GM21381 (cell line): ENCODE results near the gene LSMEM2.
A peak's percentile ranks its signal among the peaks of the same experiment; 100 is the strongest.
"Not testable (repeated sequence)": the region's sequence is repeated elsewhere in the genome, so short reads cannot be mapped to it uniquely, and the experiment has no call there.

Source experiments
- ATAC-seq: cut with Tn5 transposase; IDR thresholded peaks from one replicate; pipeline ENCODE4 v1.9.1; 2021; ENCODE audit warnings: mild to moderate bottlenecking, moderate library complexity; ENCODE audit not compliant: unreplicated experiment

The LSMEM2 gene

GRCh38 chr3:50264383-50264963 lies 14.4 kb upstream of the LSMEM2 start:
- ATAC-seq: no peak

GRCh38 chr3:50264964-50265485 lies 13.9 kb upstream of the LSMEM2 start:
- no peak for ATAC-seq

GRCh38 chr3:50265571-50265970 lies 13.3 kb upstream of the LSMEM2 start:
- ATAC-seq: no peak

DNA sequence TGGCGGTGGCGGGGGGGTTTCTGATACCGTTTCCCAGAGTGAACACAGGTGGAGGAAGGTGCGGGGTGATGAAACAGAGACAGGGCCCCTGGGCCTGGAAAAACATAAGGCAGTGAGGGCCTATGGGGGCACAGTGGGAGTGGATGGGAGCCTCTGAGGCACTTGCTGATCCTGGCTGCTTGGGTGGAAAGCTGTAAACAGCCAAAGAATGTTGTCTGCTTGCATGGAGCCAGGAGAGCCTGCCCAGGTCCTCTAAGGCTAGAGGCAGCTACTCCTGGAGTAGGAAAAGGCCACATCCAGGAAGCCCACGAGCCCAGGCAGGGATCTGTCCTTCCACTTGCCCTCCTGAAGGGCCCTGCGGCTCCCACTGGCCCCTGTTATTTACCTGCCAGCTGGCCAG lies 12.9 kb upstream of the LSMEM2 start:
- ATAC-seq: no peak

DNA sequence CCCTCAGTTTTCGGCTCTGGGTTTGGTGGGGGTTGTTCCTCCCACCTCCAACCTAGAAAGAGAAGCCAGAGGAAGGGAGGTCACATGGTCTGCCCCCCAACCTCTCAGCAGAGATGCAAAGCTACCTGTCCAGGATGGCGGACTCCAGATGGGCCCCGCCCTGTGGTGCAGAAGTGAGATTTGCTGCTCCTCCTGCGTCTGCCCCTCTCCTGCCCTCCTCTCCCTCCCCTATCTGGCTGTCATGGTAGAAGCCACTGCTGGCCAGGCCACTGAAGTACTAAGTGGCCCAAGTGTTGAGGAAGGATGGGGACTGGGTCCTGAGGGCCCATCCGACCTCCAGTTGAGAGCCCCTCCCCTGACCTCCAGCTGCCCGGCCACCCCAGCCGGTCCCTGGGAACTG lies 12.1 kb upstream of the LSMEM2 start:
- ATAC-seq: no peak

DNA sequence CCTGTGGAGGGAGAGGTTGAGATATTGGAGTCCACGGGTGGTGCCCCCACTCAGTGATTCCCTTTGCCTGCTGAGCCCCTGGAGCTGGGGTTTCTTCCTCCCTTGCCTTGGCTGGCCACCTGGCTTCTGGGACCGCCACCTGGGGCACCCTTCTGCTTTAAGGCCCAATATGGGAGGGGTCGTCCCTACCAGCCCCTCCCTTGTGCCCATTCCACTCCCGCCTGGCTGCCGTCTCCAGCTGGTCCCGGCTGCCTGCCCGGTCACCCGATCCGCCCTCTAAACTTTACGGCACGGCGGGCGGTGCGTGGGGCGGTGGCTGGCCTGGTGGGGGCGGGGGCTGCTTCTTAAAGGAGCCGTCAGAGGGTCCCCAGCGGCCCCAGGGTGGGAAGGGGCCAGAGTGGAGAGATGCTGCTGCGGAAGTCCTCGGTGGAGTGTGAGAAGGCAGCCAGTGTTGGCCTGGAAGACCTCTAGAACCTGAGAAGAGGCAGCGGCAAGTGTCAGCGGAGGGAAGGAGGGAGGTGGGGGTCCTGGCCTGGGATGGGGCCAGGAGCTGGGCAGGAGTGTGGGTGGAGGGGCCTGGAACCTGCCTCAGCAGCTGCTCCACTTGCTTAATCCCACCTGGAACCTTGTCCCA lies 11.5 kb upstream of the LSMEM2 start:
- ATAC-seq: no peak

DNA sequence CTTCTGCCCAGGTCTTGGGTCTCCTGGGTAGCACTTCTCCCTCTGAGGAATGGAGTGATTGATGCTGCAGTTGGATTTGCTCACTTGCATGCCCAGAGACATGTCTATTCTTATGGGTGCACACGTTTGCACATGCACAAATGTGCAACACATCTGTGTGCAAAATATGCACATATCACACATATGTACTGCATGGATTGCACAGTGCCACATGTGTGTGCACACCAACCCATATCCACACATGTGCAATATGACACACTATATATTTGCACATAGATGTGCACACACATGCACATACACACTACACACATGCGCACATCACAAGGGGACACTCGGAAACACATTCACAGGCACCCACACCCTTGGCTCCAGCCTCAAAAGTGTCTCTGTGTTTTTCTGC lies 10.6 kb upstream of the LSMEM2 start:
- ATAC-seq: no peak

DNA sequence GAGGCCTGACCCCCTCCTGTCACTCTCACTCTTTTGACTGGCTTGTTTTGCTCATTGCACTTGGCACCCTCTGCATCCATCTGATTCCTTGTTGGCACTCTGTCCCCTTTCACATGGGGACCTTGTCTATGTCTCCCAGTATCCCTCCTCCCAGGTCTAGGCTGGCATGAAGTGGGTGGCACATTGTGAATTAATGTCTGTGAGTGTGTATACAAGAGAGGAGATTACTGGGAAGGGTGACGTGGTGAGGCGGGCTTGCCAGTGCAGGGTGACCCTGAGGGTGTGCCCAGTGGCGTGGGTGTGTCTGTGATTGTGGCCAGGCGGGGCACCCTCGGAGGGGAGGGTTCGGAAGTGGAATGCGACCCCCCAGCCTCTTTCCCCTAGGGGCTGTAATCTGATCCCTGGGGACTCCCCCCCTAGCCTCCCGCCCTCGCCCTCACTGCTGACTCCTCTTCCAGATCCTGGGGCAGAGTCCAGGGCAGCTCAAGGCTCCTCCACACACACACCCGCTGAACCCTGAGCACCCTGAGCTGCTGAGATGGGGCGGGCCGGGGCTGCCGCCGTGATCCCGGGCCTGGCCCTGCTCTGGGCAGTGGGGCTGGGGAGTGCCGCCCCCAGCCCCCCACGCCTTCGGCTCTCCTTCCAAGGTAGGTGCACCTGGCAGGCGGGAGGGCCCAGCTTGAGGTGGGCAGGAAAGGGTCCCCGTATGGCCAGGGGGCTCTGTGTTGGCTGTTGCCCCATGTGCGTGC lies 10.0 kb upstream of the LSMEM2 start, which contains the start of gene SEMA3B:
Gene SEMA3B, plus strand, starts transcription at position 445 of the 749 bp plus-strand sequence. Its CDS starts 94 bp downstream, at position 539.
- no peak for ATAC-seq

- no peak for ATAC-seq
Measured at GRCh38 chr3:50269460-50269859, 9.4 kb upstream of the LSMEM2 start.

- no peak for ATAC-seq
Measured at GRCh38 chr3:50269977-50270413, 8.9 kb upstream of the LSMEM2 start.

GRCh38 chr3:50270422-50271224 lies 8.3 kb upstream of the LSMEM2 start:
- ATAC-seq: no peak

- ATAC-seq: no peak
Measured at GRCh38 chr3:50271314-50271936, 7.5 kb upstream of the LSMEM2 start.

DNA sequence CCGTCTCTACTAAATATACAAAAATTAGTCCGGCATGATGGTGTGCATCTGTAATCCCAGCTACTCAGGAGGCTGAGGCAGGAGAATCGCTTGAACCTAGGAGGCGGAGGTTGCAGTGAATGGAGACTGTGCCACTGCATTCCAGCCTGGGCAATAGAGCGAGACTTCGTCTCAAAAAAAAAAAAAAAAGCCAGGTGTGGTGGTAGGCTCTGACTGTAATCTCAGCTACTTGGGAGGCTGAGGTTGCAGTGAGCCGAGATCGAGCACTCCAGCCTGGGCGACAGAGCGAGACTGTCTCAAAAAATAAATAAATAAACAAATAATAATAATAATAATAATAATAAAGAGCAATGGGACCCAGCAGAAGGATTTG lies 6.4 kb upstream of the LSMEM2 start:
- ATAC-seq: not testable (repeated sequence)

DNA sequence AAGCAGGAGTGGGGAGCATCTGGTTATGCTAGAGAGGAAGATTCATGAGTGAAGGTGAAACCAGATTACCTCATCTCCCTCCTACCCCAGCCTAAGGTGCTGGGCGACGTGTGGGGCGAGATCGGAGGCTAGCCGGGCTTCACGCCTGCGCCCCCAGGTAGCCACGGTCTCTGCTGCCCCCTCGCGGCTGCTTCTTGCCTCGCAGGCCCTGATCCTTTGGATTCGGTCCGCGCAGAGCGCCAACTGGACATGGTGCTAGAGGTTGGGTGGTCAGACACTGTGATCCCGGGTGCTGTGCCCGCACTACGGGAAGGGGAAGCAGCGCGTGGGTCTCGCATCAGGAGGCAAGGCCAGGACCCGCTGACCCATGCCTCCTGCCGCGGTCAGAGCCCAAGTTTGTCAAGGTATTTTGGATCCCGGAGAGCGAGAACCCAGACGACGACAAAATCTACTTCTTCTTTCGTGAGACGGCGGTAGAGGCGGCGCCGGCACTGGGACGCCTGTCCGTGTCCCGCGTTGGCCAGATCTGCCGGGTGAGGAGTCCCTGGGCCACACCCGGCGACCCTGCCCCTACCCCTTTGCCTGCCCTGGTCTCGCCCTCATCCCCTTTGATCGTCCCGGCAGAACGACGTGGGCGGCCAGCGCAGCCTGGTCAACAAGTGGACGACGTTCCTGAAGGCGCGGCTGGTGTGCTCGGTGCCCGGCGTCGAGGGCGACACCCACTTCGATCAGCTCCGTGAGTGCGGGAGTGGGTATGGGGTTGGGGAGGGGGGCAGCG lies 5.8 kb upstream of the LSMEM2 start:
- ATAC-seq: peak; percentile 88

DNA sequence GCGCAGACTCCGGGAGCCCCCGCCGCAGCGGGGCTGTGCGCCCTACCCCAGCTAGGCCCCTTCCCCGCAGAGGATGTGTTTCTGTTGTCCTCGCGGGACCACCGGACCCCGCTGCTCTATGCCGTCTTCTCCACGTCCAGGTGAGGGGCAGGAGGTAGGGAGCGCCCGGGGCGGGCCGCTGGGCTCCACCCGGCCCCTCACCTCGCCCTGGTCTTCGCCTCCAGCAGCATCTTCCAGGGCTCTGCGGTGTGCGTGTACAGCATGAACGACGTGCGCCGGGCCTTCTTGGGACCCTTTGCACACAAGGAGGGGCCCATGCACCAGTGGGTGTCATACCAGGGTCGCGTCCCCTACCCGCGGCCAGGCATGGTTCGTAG lies 5.2 kb upstream of the LSMEM2 start:
- no peak for ATAC-seq

DNA sequence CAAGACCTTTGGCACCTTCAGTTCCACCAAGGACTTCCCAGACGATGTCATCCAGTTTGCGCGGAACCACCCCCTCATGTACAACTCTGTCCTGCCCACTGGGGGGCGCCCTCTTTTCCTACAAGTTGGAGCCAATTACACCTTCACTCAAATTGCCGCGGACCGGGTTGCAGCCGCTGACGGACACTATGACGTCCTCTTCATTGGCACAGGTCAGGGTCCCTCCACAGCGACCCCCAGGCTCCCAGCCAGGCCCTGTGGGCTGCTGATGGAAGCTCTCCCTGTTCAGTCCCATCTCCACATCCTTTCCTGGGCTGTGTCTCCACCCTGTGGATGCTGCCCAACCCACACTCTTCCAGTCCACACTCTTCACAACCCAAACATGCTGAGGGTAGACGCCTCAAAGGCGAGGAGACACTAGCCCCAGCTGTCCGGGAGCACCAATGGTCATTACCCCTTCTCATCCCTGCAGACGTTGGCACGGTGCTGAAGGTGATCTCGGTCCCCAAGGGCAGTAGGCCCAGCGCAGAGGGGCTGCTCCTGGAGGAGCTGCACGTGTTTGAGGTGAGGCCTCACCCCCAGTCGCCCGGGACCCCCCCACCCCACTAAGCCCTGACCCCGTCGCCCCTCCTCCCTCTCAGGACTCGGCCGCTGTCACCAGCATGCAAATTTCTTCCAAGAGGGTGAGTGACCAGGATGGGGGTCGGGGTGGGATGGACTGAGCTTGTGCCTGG lies 4.3 kb upstream of the LSMEM2 start:
- no peak for ATAC-seq

DNA sequence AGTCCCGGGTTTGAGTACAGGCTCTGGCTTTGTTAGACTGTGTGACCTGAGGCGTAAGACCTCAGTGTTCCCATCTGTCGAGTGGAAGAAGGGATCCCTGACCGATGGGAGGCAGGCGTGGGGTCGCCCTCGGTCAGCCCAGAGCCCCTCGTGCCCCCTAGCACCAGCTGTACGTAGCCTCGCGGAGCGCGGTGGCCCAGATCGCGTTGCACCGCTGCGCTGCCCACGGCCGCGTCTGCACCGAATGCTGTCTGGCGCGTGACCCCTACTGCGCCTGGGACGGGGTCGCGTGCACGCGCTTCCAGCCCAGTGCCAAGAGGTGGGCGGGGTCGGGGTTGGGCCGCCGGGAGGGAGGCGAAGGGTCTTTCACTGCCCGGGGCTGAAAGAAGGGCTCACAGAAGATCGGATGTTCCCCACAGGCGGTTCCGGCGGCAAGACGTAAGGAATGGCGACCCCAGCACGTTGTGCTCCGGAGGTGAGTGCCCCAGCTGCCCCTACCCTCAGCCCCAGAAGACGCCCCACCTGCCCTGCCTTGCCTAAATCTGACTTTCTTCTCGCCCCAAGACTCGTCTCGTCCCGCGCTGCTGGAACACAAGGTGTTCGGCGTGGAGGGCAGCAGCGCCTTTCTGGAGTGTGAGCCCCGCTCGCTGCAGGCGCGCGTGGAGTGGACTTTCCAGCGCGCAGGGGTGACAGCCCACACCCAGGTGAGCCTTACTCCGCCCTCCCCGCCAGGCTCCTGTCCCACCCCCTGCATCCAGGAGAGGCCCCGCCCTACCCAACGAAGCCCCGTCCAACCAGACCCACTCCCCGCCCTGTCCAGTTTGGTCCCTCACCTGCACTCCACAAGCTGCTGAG lies 3.5 kb upstream of the LSMEM2 start:
- no peak for ATAC-seq

GRCh38 chr3:50275996-50276761 lies 2.7 kb upstream of the LSMEM2 start:
- ATAC-seq: no peak
